Heart left ventricle (tissue), 16 donors: ENCODE results near the gene ZCWPW1. TPM values are rescaled to one million over a fixed set of nuclear protein-coding genes. Genes with fewer than 3 reads are reported as not detected.

Source experiments
- ATAC-seq, 4 donors: fragments of 200-7000 bp; cut with Tn5 transposase; one replicate each; pipeline ENCODE4 v1.9.1; 2020 to 2022; ENCODE audit warnings: moderate library complexity in 4 of 4, mild to moderate bottlenecking in 3 of 4, moderate number of reproducible peaks in 1 of 4
- DNase-seq, 5 donors: peaks; one replicate each; pipeline ENCODE4 v3.0.0-alpha.2; 2020
- H3K27ac ChIP-seq, 12 donors: fragments of 200-600 bp; sonication (generic) in 4 of 12; one replicate each; pipeline versions ENCODE4 v1.5.0 to v1.8.0; 2016 to 2022; ENCODE audit warnings: mild to moderate bottlenecking in 2 of 12
- H3K27me3 ChIP-seq, 9 donors: fragments of 200-600 bp; sonication (generic) in 2 of 9; one replicate each; pipeline versions ENCODE4 v1.5.1 to v1.8.0; 2016 to 2022; ENCODE audit warnings: mild to moderate bottlenecking in 3 of 9
- H3K36me3 ChIP-seq, 9 donors: fragments of 200-600 bp; sonication (generic) in 2 of 9; one replicate each; pipeline versions ENCODE4 v1.5.0 to v1.8.0; 2018 to 2022; ENCODE audit warnings: mild to moderate bottlenecking in 2 of 9
- H3K4me1 ChIP-seq, 12 donors: fragments of 200-600 bp; sonication (generic) in 4 of 12; one replicate each; pipeline versions ENCODE4 v1.5.0 to v1.8.0; 2016 to 2022; ENCODE audit warnings: mild to moderate bottlenecking in 3 of 12
- H3K4me3 ChIP-seq, 12 donors: fragments of 200-600 bp; sonication (generic) in 4 of 12; one replicate each; pipeline versions ENCODE4 v1.5.0 to v1.8.0; 2017 to 2022; ENCODE audit warnings: mild to moderate bottlenecking in 9 of 12, moderate library complexity in 4 of 12
- H3K9me3 ChIP-seq, 12 donors: fragments of 200-600 bp; sonication (generic) in 4 of 12; one replicate each; pipeline versions ENCODE4 v1.5.0 to v1.8.0; 2016 to 2022; ENCODE audit warnings: mild to moderate bottlenecking in 1 of 12
- CTCF ChIP-seq, 12 donors: fragments of 200-600 bp; sonication (generic) in 4 of 12; IDR thresholded peaks; one replicate each; pipeline versions ENCODE4 v1.5.0 to v1.8.0; 2018 to 2022; ENCODE audit warnings: antibody characterized with exemption in 12 of 12, mild to moderate bottlenecking in 5 of 12
- POLR2A ChIP-seq, 2 donors: fragments of 450-650 bp; IDR thresholded peaks; one replicate each; pipeline ENCODE4 v1.6.1; 2017; ENCODE audit warnings: antibody characterized with exemption in 2 of 2, mild to moderate bottlenecking in 2 of 2, moderate library complexity in 2 of 2
- WGBS, 4 donors: extraction: QIAGEN DNeasy Blood & Tissue Kit in 2 of 4; methylation state at CpG; one replicate each; pipeline versions ENCODE4 v1.1.5 to v1.1.7; 2013 to 2018; 5-methylcytosine and 5-hydroxymethylcytosine counted together
- intact Hi-C, 10 donors: fragments of 100-400 bp; cut with DNase I; formaldehyde crosslinking; loops; one replicate each; pipeline versions ENCODE4 v1.11.1 to v1.14.2; 2022
- polyA plus RNA-seq, 2 donors: library from polyadenylated mRNA; stranded (reverse); fragments of 200-250 nt; gene quantifications; one replicate each; pipeline ENCODE4 v1.2.3, GENCODE V29; 2013
- total RNA-seq, 9 donors: library from RNA; depleted of rRNA in 2 of 9; stranded (reverse); fragments of >200 nt in 2 of 9; fragmentation: NEBNext Ultra II Directional in 3 of 9; extraction: Animal tissue kit (Norgen Biotek cat#: 25700) in 3 of 9; gene quantifications; one replicate each; pipeline versions ENCODE4 v1.1.0 to v1.2.4, GENCODE V29; 2016 to 2023
- donor health status: ischemic (EF 13 %, LVEDD 7.1; RV severe dilation, severe dysfunction).
- donor health status: healthy with polysubstance abuse.
- donor health status: DM: no; HTN: yes; CAD: no.
- donor health status: DM: no; HTN: no; CAD: no.
- donor health status: ischemic (EF 25% LVEDD 6.9; RV normal size, moderate dysfunction).
- donor health status: ischemic (EF 25% LVEDD 5.7; RV mildly dilated, moderate dysfunction).
- donor health status: healthy.
- donor health status: DM: yes; HTN: yes; CAD: no.
- donor health status: ischemic (EF 35%, LVEDD 5.7; RV mildly dilated, moderate dysfunction).
- donor health status: nonischemic (EF 11% LVEDD 7.7; RV severe dilation, severe dysfunction).
- donor health status: DM: yes; HTN: yes; CAD: no.
- donor health status: PGD.
- donor health status: ischemic (EF 29% LVEDD 5.4; RV normal size, mild dysfunction).
- donor health status: nonischemic (EF 23%, LVEDD 6.1; RV moderate dilation, normal function).

Gene ZCWPW1
- total and polyA plus RNA-seq, 11 donors: 2.8 to 6.4 (median 4.0) TPM

- intact Hi-C loops: no loop called here
- ATAC-seq: no peak
- Histone ChIP-seq H3K27ac (peak overlapping the region in 3 of 12 donors; percentile 99 to 100 (median 100)), H3K4me3 (peak overlapping the region in 3 of 12 donors; percentile 85 to 99 (median 94)), H3K4me1 (peaks cover 0 to 60% (median 41%) of the 10 kb centered on the region in 12 donors), H3K27me3 (no peaks in the 10 kb centered on the region), H3K9me3 (no peaks in the 10 kb centered on the region), H3K36me3 (peaks cover 0 to 36% (median 24%) of the 10 kb centered on the region in 9 donors)
- 88 to 92% (median 91%) methylated on average over 13 to 23 of the region's 23 CpGs for WGBS, 4 donors
- no peak for DNase-seq
- TF ChIP-seq POLR2A (IDR thresholded peaks at IDR 0.05): no peak
Observed at GRCh38 chr7:100431286-100431735, 2.8 kb upstream of the ZCWPW1 start.

- no peaks in the 10 kb centered on the region for H3K9me3 ChIP-seq
- TF ChIP-seq POLR2A (IDR thresholded peaks at IDR 0.05) (no peak), CTCF (IDR thresholded peaks at IDR 0.05) (no peak)
- no peaks in the 10 kb centered on the region for H3K27me3 ChIP-seq
- intact Hi-C loops: no loop called here
- peaks cover 0 to 60% (median 41%) of the 10 kb centered on the region in 12 donors for H3K4me1 ChIP-seq
- peak overlapping the region; percentile 66 to 99 (median 90) for H3K4me3 ChIP-seq
- ATAC-seq (no peak), DNase-seq (peak in 3 of 5 donors; percentile 19 to 43 (median 31))
- WGBS, 4 donors: 25 to 46% (median 27%) methylated on average over 14 to 31 of the region's 31 CpGs
- peaks cover 0 to 36% (median 24%) of the 10 kb centered on the region in 9 donors for H3K36me3 ChIP-seq
- H3K27ac ChIP-seq: peak overlapping the region; percentile 96 to 100 (median 99)
Observed at GRCh38 chr7:100430493-100431285, 2.2 kb upstream of the ZCWPW1 start.

DNA sequence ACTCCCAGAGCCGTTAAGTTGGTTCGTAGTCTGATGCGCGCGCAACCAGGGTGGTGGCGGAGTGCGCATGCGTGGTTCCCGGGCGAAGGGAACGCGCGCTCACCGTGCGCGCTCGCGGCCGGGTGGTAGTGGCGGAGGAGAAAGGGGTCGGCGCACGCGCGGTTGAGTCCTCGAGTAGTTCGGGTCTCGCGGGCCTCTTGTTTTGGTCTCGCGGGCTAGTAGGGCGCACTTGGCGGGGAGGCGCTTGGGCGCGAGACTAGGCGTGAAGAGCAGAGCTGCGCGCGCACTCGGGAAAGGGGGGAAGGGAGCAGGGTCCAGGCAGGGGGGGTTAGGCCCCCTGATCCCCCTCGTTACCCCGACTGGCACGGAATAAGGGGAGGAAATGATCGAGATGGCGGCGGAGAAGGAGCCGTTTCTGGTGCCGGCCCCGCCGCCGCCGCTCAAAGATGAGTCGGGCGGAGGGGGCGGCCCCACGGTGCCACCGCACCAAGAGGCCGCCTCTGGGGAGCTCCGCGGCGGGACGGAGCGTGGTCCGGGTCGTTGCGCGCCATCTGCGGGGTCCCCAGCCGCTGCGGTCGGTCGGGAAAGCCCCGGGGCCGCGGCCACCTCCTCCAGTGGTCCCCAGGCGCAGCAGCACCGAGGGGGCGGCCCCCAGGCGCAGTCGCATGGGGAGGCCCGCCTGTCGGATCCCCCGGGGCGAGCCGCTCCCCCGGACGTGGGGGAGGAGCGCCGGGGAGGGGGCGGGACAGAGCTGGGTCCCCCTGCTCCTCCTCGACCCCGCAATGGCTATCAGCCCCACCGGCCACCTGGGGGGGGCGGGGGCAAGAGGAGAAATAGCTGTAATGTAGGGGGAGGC, 1.4 kb upstream of the ZCWPW1 start, which contains the start of gene MEPCE:
Gene MEPCE, plus strand, starts transcription at position 195 of the 856 bp plus-strand sequence. Its CDS starts 188 bp downstream, at position 383.
- peak in 2 of 12 donors; percentile 2 to 5 for TF ChIP-seq CTCF (IDR thresholded peaks at IDR 0.05)
- no peak for TF ChIP-seq POLR2A (IDR thresholded peaks at IDR 0.05)
- peaks cover 0 to 52% (median 34%) of the 10 kb centered on the region in 12 donors for H3K4me1 ChIP-seq
- no peaks in the 10 kb centered on the region for H3K27me3 ChIP-seq
- ATAC-seq: peak; percentile 63 to 78 (median 74)
- H3K4me3 ChIP-seq: peak within 1 kb of the TSS; percentile 66 to 99 (median 90)
- intact Hi-C loops: no loop called here
- WGBS, 4 donors: 0 to 1% (median 0%) methylated on average over 28 to 95 of the region's 95 CpGs
- H3K27ac ChIP-seq: peak within 1 kb of the TSS; percentile 96 to 100 (median 99)
- DNase-seq: peak; percentile 96 to 98 (median 98)
- H3K9me3 ChIP-seq: no peaks in the 10 kb centered on the region
- peaks cover 0 to 35% (median 22%) of the 10 kb centered on the region in 9 donors for H3K36me3 ChIP-seq

DNA sequence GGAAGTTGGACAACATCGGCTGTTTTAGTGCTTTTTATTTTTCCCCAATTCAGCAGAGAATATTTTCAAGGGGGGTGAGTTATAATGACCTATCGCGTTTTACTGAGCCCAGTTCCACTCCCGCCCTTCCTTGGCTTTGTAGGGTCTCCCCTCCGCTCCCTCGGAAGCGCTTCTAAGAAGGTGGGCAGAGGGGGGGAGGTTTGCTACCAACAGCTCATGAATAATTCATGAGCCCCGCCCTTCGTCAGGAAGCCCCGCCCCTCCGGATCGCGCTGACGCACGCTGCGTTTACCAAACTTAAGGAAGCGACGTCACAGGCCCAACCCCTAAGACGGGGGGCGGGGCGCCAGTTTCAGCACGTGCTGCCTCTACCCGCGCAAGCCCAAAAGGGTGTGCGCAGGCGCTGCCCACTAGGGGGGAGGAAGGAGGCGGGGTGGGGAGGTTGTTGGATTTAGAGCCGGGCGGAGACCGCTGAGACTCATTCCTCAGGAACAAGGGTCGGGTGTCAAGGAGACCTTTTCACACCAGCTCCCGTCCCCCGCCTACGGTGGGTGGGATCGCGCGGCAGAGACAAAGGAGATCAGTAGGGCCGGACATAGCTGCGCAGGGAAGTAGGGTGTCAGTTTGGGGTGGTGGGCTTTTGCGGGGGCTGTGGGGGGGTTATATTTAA, 599 bp upstream of the ZCWPW1 start:
- Histone ChIP-seq H3K36me3 (peaks cover 0 to 30% (median 15%) of the 10 kb centered on the region in 9 donors), H3K4me3 (peak overlapping the region; percentile 66 to 99 (median 90)), H3K27me3 (no peaks in the 10 kb centered on the region), H3K27ac (peak overlapping the region; percentile 96 to 100 (median 99)), H3K9me3 (no peaks in the 10 kb centered on the region), H3K4me1 (peaks cover 0 to 47% (median 30%) of the 10 kb centered on the region in 12 donors)
- intact Hi-C loops: no loop called here
- TF ChIP-seq CTCF (IDR thresholded peaks at IDR 0.05) (peak in 6 of 12 donors; percentile 11 to 39 (median 20)), POLR2A (IDR thresholded peaks at IDR 0.05) (peak in 1 of 2 donors; percentile 72)
- ATAC-seq: peak; percentile 83 to 87 (median 86)
- WGBS, 4 donors: 0 to 1% (median 1%) methylated on average over 28 to 40 of the region's 40 CpGs
- DNase-seq: peak; percentile 100
